Keratinocyte (primary cell): ENCODE data around the gene AP5M1. TPM values are rescaled to one million over a fixed set of nuclear protein-coding genes. Genes with fewer than 3 reads are reported as not detected.
"Not testable (repeated sequence)": the region's sequence is repeated elsewhere in the genome, so short reads cannot be mapped to it uniquely, and the experiment has no call there.

Experiments used
- DNase-seq: peaks from one replicate; pipeline ENCODE4 v3.0.0-alpha.2; 2011; ENCODE audit warnings: low read depth, missing footprints, low spot score
- FAIRE-seq: peaks from 2 replicates; lab custom pipeline; 2011; peaks lifted over from hg19 to GRCh38; lab: Jason Lieb, UNC
- H2AFZ ChIP-seq: 2 replicates; pipeline ENCODE4 v1.6.0; 2012; ENCODE audit warnings: low read length, control low read depth, inconsistent platforms; ENCODE audit not compliant: control insufficient read depth
- H3K27ac ChIP-seq: 2 replicates; pipeline ENCODE4 v1.5.1; 2011; ENCODE audit warnings: low read length; ENCODE audit not compliant: control insufficient read depth, insufficient read depth
- H3K27me3 ChIP-seq: 3 replicates; pipeline ENCODE4 v1.6.0; 2011; ENCODE audit warnings: low read length; ENCODE audit not compliant: control insufficient read depth, insufficient read depth; ENCODE audit errors: extremely low read depth
- H3K36me3 ChIP-seq, 2 experiments: 2 replicates in 1 of 2; 3 replicates in 1 of 2; pipeline ENCODE4 v1.5.1; 2011; ENCODE audit warnings: low read length in 2 of 2, mild to moderate bottlenecking in 1 of 2; ENCODE audit not compliant: control insufficient read depth in 2 of 2, insufficient read depth in 2 of 2; ENCODE audit errors: extremely low read depth in 1 of 2
- H3K4me1 ChIP-seq: 3 replicates; pipeline ENCODE4 v1.5.1; 2011; ENCODE audit warnings: low read length; ENCODE audit not compliant: control insufficient read depth, insufficient read depth; ENCODE audit errors: extremely low read depth
- H3K4me2 ChIP-seq: 3 replicates; pipeline ENCODE4 v1.6.0; 2011; ENCODE audit warnings: low read depth, low read length; ENCODE audit not compliant: control insufficient read depth, insufficient read depth; ENCODE audit errors: extremely low read depth
- H3K4me3 ChIP-seq, 3 experiments: fragments of 200-600 bp in 1 of 3; sonication (generic) in 1 of 3; 2 replicates in 2 of 3; 3 replicates in 1 of 3; pipeline ENCODE4 v1.5.1; 2011 to 2016; ENCODE audit warnings: low read length in 3 of 3, mild to moderate bottlenecking in 3 of 3, control low read depth in 2 of 3, inconsistent platforms in 1 of 3, low read depth in 1 of 3, mixed read lengths in 1 of 3, mixed run types in 1 of 3, moderate library complexity in 1 of 3; ENCODE audit not compliant: control insufficient read depth in 2 of 3, insufficient read depth in 2 of 3; ENCODE audit errors: extremely low read depth in 1 of 3
- H3K79me2 ChIP-seq: 2 replicates; pipeline ENCODE4 v1.6.0; 2012; ENCODE audit warnings: low read length; ENCODE audit not compliant: control insufficient read depth, insufficient read depth
- H3K9ac ChIP-seq: 3 replicates; pipeline ENCODE4 v1.6.0; 2011; ENCODE audit warnings: low read length; ENCODE audit not compliant: control insufficient read depth, insufficient read depth; ENCODE audit errors: extremely low read depth
- H3K9me1 ChIP-seq: 3 replicates; pipeline ENCODE4 v1.6.0; 2011; ENCODE audit warnings: low read length; ENCODE audit not compliant: control insufficient read depth, insufficient read depth; ENCODE audit errors: extremely low read depth
- H3K9me3 ChIP-seq: 2 replicates; pipeline ENCODE4 v1.5.1; 2012; ENCODE audit warnings: low read depth, low read length; ENCODE audit not compliant: control insufficient read depth
- H4K20me1 ChIP-seq: 3 replicates; pipeline ENCODE4 v1.6.0; 2011; ENCODE audit warnings: low read length; ENCODE audit not compliant: control insufficient read depth, insufficient read depth; ENCODE audit errors: extremely low read depth
- EZH2 ChIP-seq: IDR thresholded peaks from one replicate; pipeline ENCODE4 v1.6.1; 2012; ENCODE audit warnings: inconsistent platforms, mild to moderate bottlenecking, low read length, moderate library complexity
- dilution Hi-C: fragments of 300-500 bp; cut with MboI; formaldehyde crosslinking; loops from one replicate; pipeline ENCODE4 v1.7.0; 2020; ENCODE audit warnings: low sequenced_read_pairs; ENCODE audit not compliant: extremely low pct_ligation_motif_present
- polyA plus RNA-seq, 5 experiments: library from polyadenylated mRNA; depleted of rRNA in 3 of 5; stranded (reverse) in 3 of 5; stranded (forward) in 1 of 5; unstranded in 1 of 5; fragments of >200 nt; gene quantifications; 1 replicate in 1 of 5; 2 replicates in 3 of 5; 3 replicates in 1 of 5; pipeline versions ENCODE4 v1.2.1 to v1.2.3, GENCODE V29; 2011 to 2012; ENCODE audit warnings: missing spikeins in 2 of 5, low read depth in 1 of 5, low replicate concordance in 1 of 5
- TF ChIP-seq, protein P1 (sequence below), 3 experiments: IDR thresholded peaks in 1 of 3; conservative IDR thresholded peaks in 1 of 3; optimal IDR thresholded peaks in 1 of 3; 2 replicates in 2 of 3; 3 replicates in 1 of 3; pipeline versions ENCODE3 to v1.5.1; 2011; ENCODE audit warnings: low read length in 3 of 3, mild to moderate bottlenecking in 3 of 3, moderate library complexity in 2 of 3, control low read depth in 1 of 3, inconsistent platforms in 1 of 3; ENCODE audit not compliant: insufficient read depth in 2 of 3; ENCODE audit errors: extremely low read depth in 1 of 3

The AP5M1 gene
- polyA plus RNA-seq, 1 donor (not counting 4 experiments of a cell fraction or from before 2014, with no cell fraction given): 35.8 TPM

DNA sequence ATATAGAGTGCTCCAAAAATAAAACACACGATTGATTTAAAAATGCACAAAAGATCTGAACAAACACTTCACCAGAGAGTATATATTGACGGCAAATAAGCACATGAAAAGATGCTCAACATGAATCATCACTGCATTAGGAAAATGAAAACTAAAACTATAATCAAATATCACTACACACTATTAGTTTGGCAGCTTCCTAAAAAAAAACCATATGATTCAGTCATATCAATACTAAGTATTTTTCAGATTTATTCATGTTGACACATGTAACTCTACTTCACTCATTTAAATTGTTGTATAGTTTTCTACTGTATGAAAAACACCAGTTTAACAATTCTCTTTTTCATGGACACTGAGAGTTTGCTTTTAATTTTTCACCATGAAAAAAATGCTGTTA, 41.7 kb upstream of the AP5M1 start:
- no peak for DNase-seq
- no peaks in the 10 kb centered on the region for H3K79me2 ChIP-seq
- H3K4me1 ChIP-seq: no peaks in the 10 kb centered on the region
- no peaks in the 10 kb centered on the region for H4K20me1 ChIP-seq
- H3K9me1 ChIP-seq: no peaks in the 10 kb centered on the region
- no peak overlapping the region for H3K27ac ChIP-seq
- H3K9me3 ChIP-seq: no peaks in the 10 kb centered on the region
- no peak overlapping the region for H3K9ac ChIP-seq
- FAIRE-seq: no peak
- peaks cover 2 to 4% of the 10 kb centered on the region in 2 experiments for H3K36me3 ChIP-seq
- TF ChIP-seq, protein P1, sequence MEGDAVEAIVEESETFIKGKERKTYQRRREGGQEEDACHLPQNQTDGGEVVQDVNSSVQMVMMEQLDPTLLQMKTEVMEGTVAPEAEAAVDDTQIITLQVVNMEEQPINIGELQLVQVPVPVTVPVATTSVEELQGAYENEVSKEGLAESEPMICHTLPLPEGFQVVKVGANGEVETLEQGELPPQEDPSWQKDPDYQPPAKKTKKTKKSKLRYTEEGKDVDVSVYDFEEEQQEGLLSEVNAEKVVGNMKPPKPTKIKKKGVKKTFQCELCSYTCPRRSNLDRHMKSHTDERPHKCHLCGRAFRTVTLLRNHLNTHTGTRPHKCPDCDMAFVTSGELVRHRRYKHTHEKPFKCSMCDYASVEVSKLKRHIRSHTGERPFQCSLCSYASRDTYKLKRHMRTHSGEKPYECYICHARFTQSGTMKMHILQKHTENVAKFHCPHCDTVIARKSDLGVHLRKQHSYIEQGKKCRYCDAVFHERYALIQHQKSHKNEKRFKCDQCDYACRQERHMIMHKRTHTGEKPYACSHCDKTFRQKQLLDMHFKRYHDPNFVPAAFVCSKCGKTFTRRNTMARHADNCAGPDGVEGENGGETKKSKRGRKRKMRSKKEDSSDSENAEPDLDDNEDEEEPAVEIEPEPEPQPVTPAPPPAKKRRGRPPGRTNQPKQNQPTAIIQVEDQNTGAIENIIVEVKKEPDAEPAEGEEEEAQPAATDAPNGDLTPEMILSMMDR (optimal IDR thresholded peaks at IDR 0.05 in 1 of 3, IDR thresholded peaks at IDR 0.05 in 1 of 3, conservative IDR thresholded peaks at IDR 0.05 in 1 of 3; ENCODE audit: extremely low read depth in 1 of 3, insufficient read depth in 2 of 3, low read length in 3 of 3): no peak
- no peak for TF ChIP-seq EZH2
- H2AFZ ChIP-seq: no peak overlapping the region
- dilution Hi-C loops: no loop called here
- H3K27me3 ChIP-seq: no peaks in the 10 kb centered on the region
- H3K4me3 ChIP-seq: no peak overlapping the region
- H3K4me2 ChIP-seq: no peak overlapping the region

DNA sequence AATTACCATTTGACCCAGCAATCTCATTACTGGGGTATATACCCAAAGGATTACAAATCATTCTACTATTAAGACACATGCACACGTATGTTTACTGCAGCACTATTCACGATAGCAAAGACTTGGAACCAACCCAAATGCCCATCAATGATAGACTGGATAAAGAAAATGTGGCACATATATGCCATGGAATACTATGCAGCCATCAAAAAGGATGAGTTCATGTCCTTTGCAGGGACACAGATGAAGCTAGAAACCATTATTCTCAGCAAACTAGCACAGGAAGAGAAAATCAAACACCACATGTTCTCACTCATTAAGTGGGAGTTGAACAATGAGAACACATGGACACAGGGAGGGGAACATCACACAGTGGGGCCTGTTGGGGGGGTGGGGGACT, 40.5 kb upstream of the AP5M1 start:
- H4K20me1 ChIP-seq, H3K9me3 ChIP-seq, H3K27me3 ChIP-seq, H3K79me2 ChIP-seq, H3K36me3 ChIP-seq, H2AFZ ChIP-seq, dilution Hi-C loops, H3K9me1 ChIP-seq, H3K9ac ChIP-seq, H3K4me1 ChIP-seq, H3K4me2 ChIP-seq, H3K4me3 ChIP-seq, H3K27ac ChIP-seq, DNase-seq, FAIRE-seq: not testable (repeated sequence)

DNA sequence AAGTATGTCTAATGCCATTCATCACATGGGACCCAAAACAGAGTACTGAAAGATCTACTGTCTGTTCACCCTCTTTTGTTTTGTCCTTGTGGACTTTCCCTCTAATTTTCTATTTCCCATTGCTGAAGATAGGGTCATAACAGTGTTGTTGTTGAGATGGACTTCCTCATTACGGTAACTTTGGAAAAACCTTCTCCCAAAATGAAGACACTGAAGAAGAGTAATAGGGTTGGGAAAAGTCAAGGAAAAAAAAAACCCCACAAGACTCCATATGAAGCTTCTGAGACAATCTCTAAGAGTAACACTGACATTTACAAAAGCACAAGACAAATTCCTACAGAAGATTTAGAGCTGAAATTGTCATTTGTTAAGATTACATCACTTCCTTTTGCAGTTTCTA, 36.8 kb upstream of the AP5M1 start:
- H4K20me1 ChIP-seq: no peaks in the 10 kb centered on the region
- H3K9me1 ChIP-seq: no peaks in the 10 kb centered on the region
- no peak overlapping the region for H3K4me3 ChIP-seq
- no peak overlapping the region for H3K9ac ChIP-seq
- peaks cover 2 to 6% of the 10 kb centered on the region in 2 experiments for H3K36me3 ChIP-seq
- dilution Hi-C loops: no loop called here
- no peaks in the 10 kb centered on the region for H3K27me3 ChIP-seq
- TF ChIP-seq, protein P1 (optimal IDR thresholded peaks at IDR 0.05 in 1 of 3, IDR thresholded peaks at IDR 0.05 in 1 of 3, conservative IDR thresholded peaks at IDR 0.05 in 1 of 3; ENCODE audit: extremely low read depth in 1 of 3, insufficient read depth in 2 of 3, low read length in 3 of 3): no peak
- TF ChIP-seq EZH2: no peak
- H3K4me2 ChIP-seq: no peak overlapping the region
- H3K79me2 ChIP-seq: no peaks in the 10 kb centered on the region
- H3K27ac ChIP-seq: no peak overlapping the region
- FAIRE-seq (no peak), DNase-seq (no peak)
- no peaks in the 10 kb centered on the region for H3K9me3 ChIP-seq
- no peaks in the 10 kb centered on the region for H3K4me1 ChIP-seq
- no peak overlapping the region for H2AFZ ChIP-seq

DNA sequence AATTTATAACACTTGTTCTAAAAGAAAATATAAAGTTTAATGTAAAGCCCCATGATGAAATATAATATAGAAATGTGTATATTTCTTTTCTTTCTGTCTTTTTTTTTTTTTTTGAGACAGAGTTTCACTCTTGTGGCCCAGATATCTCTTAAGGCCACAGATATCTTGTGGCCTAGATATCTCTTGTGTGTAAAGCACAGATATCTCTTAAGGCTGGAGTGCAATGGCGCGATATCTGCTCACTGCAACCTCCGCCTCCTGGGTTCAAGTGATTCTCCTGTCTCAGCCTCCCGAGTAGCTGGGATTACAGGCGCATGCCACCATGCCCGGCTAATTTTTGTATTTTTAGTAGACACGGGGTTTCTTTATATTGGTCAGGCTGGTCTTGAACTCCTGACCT, 28.7 kb upstream of the AP5M1 start:
- dilution Hi-C loops, H3K9me3 ChIP-seq, FAIRE-seq: not testable (repeated sequence)

More for the DNA sequence above, 28.7 kb upstream of the AP5M1 start:
- not testable (repeated sequence) for H3K27ac ChIP-seq, DNase-seq, H3K9ac ChIP-seq, H3K27me3 ChIP-seq, H4K20me1 ChIP-seq, H3K4me1 ChIP-seq, H3K36me3 ChIP-seq, H3K4me2 ChIP-seq, H3K9me1 ChIP-seq, H3K79me2 ChIP-seq, H3K4me3 ChIP-seq, H2AFZ ChIP-seq
